VCaP (cell line): ENCODE data around the gene GTF3C2.
A peak's percentile ranks its signal among the peaks of the same experiment; 100 is the strongest.
"Not testable (repeated sequence)": the region's sequence is repeated elsewhere in the genome, so short reads cannot be mapped to it uniquely, and the experiment has no call there.

Experiments
- H3K27ac ChIP-seq: fragments of 450-650 bp; 2 replicates; pipeline ENCODE4 v1.5.1; 2017
- TF ChIP-seq, protein P1 (sequence below): fragments of 450-650 bp; conservative IDR thresholded peaks from 2 replicates; pipeline ENCODE4 v1.5.1; 2017; ENCODE audit warnings: mild to moderate bottlenecking, moderate library complexity

GTF3C2 gene

DNA sequence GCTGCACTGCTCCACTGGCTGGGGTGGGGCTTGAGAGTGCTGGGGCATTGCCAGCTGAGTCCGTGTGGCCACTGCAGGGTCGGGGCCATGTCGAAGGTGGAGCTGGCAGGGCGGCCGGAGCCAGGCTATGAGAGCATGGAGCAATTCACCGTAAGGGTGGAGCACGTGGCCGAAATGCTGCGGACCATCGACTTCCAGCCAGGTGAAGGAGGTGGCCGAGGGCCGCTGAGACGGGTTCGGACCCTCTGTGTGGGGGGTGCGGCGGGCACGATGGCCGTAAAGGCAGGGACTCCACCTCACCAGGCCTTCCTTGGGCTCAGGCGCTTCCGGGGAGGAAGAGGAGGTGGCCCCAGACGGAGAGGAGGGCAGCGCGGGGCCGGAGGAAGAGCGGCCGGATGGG lies 50.4 kb downstream of the GTF3C2 start:
- TF ChIP-seq, protein P1, sequence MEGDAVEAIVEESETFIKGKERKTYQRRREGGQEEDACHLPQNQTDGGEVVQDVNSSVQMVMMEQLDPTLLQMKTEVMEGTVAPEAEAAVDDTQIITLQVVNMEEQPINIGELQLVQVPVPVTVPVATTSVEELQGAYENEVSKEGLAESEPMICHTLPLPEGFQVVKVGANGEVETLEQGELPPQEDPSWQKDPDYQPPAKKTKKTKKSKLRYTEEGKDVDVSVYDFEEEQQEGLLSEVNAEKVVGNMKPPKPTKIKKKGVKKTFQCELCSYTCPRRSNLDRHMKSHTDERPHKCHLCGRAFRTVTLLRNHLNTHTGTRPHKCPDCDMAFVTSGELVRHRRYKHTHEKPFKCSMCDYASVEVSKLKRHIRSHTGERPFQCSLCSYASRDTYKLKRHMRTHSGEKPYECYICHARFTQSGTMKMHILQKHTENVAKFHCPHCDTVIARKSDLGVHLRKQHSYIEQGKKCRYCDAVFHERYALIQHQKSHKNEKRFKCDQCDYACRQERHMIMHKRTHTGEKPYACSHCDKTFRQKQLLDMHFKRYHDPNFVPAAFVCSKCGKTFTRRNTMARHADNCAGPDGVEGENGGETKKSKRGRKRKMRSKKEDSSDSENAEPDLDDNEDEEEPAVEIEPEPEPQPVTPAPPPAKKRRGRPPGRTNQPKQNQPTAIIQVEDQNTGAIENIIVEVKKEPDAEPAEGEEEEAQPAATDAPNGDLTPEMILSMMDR: no peak
- H3K27ac ChIP-seq: no peak overlapping the region

GRCh38 chr2:27305516-27305915 lies 51.0 kb downstream of the GTF3C2 start:
- H3K27ac ChIP-seq: no peak overlapping the region
- TF ChIP-seq, protein P1: no peak

- H3K27ac ChIP-seq: no peak overlapping the region
- TF ChIP-seq, protein P1: no peak
Observed at GRCh38 chr2:27304488-27305240, 51.9 kb downstream of the GTF3C2 start.

DNA sequence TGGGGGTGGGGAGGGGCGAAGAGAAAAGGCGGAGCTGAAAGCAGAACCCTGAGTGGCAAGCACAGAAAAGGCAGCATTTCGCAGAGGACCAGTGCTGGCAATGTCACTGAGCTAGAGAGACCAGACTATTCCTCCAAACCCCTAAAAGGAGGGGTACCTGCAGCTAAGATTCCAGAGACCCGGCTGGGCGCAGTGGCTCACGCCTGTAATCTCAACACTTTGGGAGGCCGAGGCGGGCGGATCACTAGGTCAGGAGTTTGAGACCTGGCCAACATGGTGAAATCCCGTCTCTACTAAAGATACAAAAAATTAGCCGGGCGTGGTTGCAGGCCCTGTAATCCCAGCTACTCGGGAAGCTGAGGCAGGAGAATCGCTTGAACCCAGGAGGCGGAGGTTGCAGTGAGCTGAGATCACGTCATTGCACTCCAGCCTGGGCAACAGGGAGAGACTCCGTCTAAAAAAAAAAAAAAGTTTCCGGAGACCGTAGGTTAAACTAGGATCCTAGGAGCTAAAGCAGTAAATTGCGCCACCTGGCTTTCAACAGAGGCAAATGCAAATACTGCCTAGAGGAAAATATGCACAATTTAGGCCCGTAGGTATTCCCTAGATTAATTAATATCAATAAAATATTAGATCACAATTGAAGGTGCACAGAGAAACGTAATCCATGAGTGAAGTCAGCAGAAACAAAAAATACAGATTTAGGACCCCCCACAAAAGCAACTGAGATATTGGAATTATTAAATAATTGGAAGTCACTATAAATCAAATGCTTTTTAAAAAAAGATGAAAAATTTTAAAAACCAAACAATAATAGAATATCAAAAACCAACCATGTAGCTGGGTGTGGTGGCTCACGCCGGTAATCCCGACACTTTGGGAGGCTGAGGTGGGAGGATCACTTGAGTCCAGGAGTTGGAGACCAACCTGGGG lies 53.2 kb downstream of the GTF3C2 start:
- peak overlapping the region; percentile 71 for H3K27ac ChIP-seq

GRCh38 chr2:27300606-27301005 lies 56.0 kb downstream of the GTF3C2 start:
- not testable (repeated sequence) for H3K27ac ChIP-seq

More for the DNA sequence above, 53.2 kb downstream of the GTF3C2 start:
- TF ChIP-seq, protein P1: peak; percentile 90

- TF ChIP-seq, protein P1: no peak
- peak overlapping the region; percentile 77 for H3K27ac ChIP-seq
Observed at GRCh38 chr2:27298391-27299080, 58.0 kb downstream of the GTF3C2 start.

DNA sequence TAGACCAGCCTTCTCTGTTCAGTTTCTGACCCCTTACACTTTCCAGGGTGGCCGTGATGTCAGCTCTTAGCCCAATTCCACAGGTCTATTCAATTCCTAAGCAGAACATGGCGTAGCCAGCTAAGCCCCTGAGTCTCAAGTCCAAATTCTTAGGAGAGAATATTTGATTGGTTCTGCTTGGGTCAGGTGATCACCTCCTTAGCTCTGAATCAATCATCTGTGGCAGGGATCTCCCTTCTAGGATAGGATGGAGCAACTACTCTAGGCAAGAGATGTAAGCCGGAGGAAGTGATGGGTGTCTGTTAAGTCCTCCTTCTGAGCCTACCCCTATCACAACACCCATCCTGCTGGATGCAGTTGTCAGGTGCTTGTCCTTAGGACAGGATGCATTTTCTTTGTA lies 59.4 kb downstream of the GTF3C2 start:
- no peak overlapping the region for H3K27ac ChIP-seq
- TF ChIP-seq, protein P1: no peak
